ENCODE results near the gene MARK3. TPM values are rescaled to one million over a fixed set of nuclear protein-coding genes. Genes with fewer than 3 reads are reported as not detected.
A peak's percentile ranks its signal among the peaks of the same experiment; 100 is the strongest.

Gene MARK3
- total RNA-seq, 1 experiment from 2014 or later, result 83.9 TPM

GRCh38 chr14:103398427-103399195, 13.4 kb downstream of the MARK3 start:
- Histone ChIP-seq H3K4me3 (no peak overlapping the region), H3K9me3 (replicated peaks) (no peaks in the 10 kb centered on the region), H3K4me1 (peaks cover 15% of the 10 kb centered on the region), H3K36me3 (no peaks in the 10 kb centered on the region; the same call in 1 of the 2 replicates), H3K27me3 (no peaks in the 10 kb centered on the region), H3K27ac (no peak overlapping the region)
- DNase-seq, result no peak

- Histone ChIP-seq H3K27me3 (no peaks in the 10 kb centered on the region), H3K4me3 (no peak overlapping the region), H3K36me3 (no peaks in the 10 kb centered on the region; the same call in 1 of the 2 replicates), H3K27ac (no peak overlapping the region), H3K4me1 (peaks cover 16% of the 10 kb centered on the region), H3K9me3 (replicated peaks) (no peaks in the 10 kb centered on the region)
- DNase-seq, result no peak
Measured at GRCh38 chr14:103400537-103400936, 15.3 kb downstream of the MARK3 start.

- Histone ChIP-seq H3K36me3 (peaks cover 3% of the 10 kb centered on the region; the same call in 1 of the 2 replicates), H3K4me3 (no peak overlapping the region), H3K27me3 (no peaks in the 10 kb centered on the region), H3K9me3 (replicated peaks) (no peaks in the 10 kb centered on the region), H3K4me1 (peaks cover 16% of the 10 kb centered on the region), H3K27ac (no peak overlapping the region)
- no peak for DNase-seq
Measured at GRCh38 chr14:103401223-103402214, 16.3 kb downstream of the MARK3 start.

- no peak overlapping the region for H3K4me3 ChIP-seq
- peaks cover 3% of the 10 kb centered on the region; the same call in 1 of the 2 replicates for H3K36me3 ChIP-seq
- DNase-seq, result peak in 1 of 2 experiments; percentile 45
- no peak overlapping the region for H3K27ac ChIP-seq
- H3K9me3 ChIP-seq (replicated peaks), result no peaks in the 10 kb centered on the region
- H3K4me1 ChIP-seq, result peaks cover 16% of the 10 kb centered on the region
- no peaks in the 10 kb centered on the region for H3K27me3 ChIP-seq
Measured at GRCh38 chr14:103402695-103403094, 17.5 kb downstream of the MARK3 start.

GRCh38 chr14:103404032-103404918, 19.1 kb downstream of the MARK3 start:
- no peaks in the 10 kb centered on the region for H3K9me3 ChIP-seq (replicated peaks)
- no peak for DNase-seq
- no peaks in the 10 kb centered on the region for H3K27me3 ChIP-seq
- peaks cover 16% of the 10 kb centered on the region for H3K4me1 ChIP-seq
- no peak overlapping the region for H3K27ac ChIP-seq
- peaks cover 12% of the 10 kb centered on the region for H3K36me3 ChIP-seq
- no peak overlapping the region for H3K4me3 ChIP-seq

- peaks cover 16% of the 10 kb centered on the region for H3K4me1 ChIP-seq
- no peak for DNase-seq
- peaks cover 12% of the 10 kb centered on the region for H3K36me3 ChIP-seq
- H3K4me3 ChIP-seq, result no peak overlapping the region
- H3K27me3 ChIP-seq, result no peaks in the 10 kb centered on the region
- no peak overlapping the region for H3K27ac ChIP-seq
- H3K9me3 ChIP-seq (replicated peaks), result no peaks in the 10 kb centered on the region
Measured at GRCh38 chr14:103404920-103405319, 19.7 kb downstream of the MARK3 start.

GRCh38 chr14:103408491-103409155, 23.4 kb downstream of the MARK3 start:
- no peak for DNase-seq
- H3K4me1 ChIP-seq, result peaks cover under 1% of the 10 kb centered on the region; the same call in 1 of the 2 replicates

GRCh38 chr14:103416916-103417315, 31.7 kb downstream of the MARK3 start:
- Histone ChIP-seq H3K4me3 (no peak overlapping the region), H3K27ac (no peak overlapping the region), H3K36me3 (peaks cover 25% of the 10 kb centered on the region), H3K27me3 (no peaks in the 10 kb centered on the region), H3K4me1 (peaks cover 11% of the 10 kb centered on the region), H3K9me3 (replicated peaks) (no peaks in the 10 kb centered on the region)
- no peak for DNase-seq

More at GRCh38 chr14:103408491-103409155, 23.4 kb downstream of the MARK3 start:
- peaks cover 24% of the 10 kb centered on the region for H3K36me3 ChIP-seq
- H3K27ac ChIP-seq, result no peak overlapping the region
- no peaks in the 10 kb centered on the region for H3K9me3 ChIP-seq (replicated peaks)
- no peaks in the 10 kb centered on the region for H3K27me3 ChIP-seq
- no peak overlapping the region for H3K4me3 ChIP-seq

GRCh38 chr14:103418481-103418818, 33.2 kb downstream of the MARK3 start:
- Histone ChIP-seq H3K27me3 (no peaks in the 10 kb centered on the region), H3K36me3 (peaks cover 16% of the 10 kb centered on the region), H3K9me3 (replicated peaks) (no peaks in the 10 kb centered on the region), H3K4me3 (no peak overlapping the region), H3K27ac (no peak overlapping the region), H3K4me1 (peaks cover 19% of the 10 kb centered on the region)
- peak in 1 of 2 experiments; percentile 17 for DNase-seq

GRCh38 chr14:103421556-103421955, 36.3 kb downstream of the MARK3 start:
- DNase-seq, result no peak
- Histone ChIP-seq H3K9me3 (replicated peaks) (no peaks in the 10 kb centered on the region), H3K4me3 (no peak overlapping the region), H3K27ac (no peak overlapping the region), H3K27me3 (no peaks in the 10 kb centered on the region), H3K4me1 (peaks cover 20% of the 10 kb centered on the region), H3K36me3 (peaks cover 7% of the 10 kb centered on the region)

- H3K27me3 ChIP-seq, result no peaks in the 10 kb centered on the region
- H3K4me1 ChIP-seq, result peaks cover 20% of the 10 kb centered on the region
- no peaks in the 10 kb centered on the region for H3K9me3 ChIP-seq (replicated peaks)
- H3K36me3 ChIP-seq, result peaks cover 7% of the 10 kb centered on the region
- H3K27ac ChIP-seq, result no peak overlapping the region
- peak; percentile 21 to 44 for DNase-seq
- no peak overlapping the region for H3K4me3 ChIP-seq
Measured at GRCh38 chr14:103423050-103423461, 37.8 kb downstream of the MARK3 start.

GRCh38 chr14:103427485-103428443, 42.5 kb downstream of the MARK3 start:
- no peak overlapping the region for H3K27ac ChIP-seq
- H3K27me3 ChIP-seq, result no peaks in the 10 kb centered on the region
- peak; percentile 47 for DNase-seq
- peaks cover 14% of the 10 kb centered on the region for H3K4me1 ChIP-seq
- H3K9me3 ChIP-seq (replicated peaks), result no peaks in the 10 kb centered on the region
- no peak overlapping the region for H3K4me3 ChIP-seq
- H3K36me3 ChIP-seq, result peaks cover 5% of the 10 kb centered on the region
